GM23248 (cell line): ENCODE data around the gene DIP2C.

Experiments
- EZH2 ChIP-seq: fragments of 200-600 bp; sonication (generic); IDR thresholded peaks from 2 replicates; pipeline ENCODE4 v1.6.1; 2018; ENCODE audit warnings: antibody characterized with exemption, mild to moderate bottlenecking; ENCODE audit not compliant: insufficient read depth, poor library complexity, severe bottlenecking
- EZH2phosphoT487 ChIP-seq: fragments of 200-600 bp; sonication (generic); IDR thresholded peaks from 2 replicates; pipeline ENCODE4 v1.6.1; 2018; ENCODE audit warnings: antibody characterized with exemption, moderate library complexity, mild to moderate bottlenecking, low read depth; ENCODE audit not compliant: insufficient read depth

- TF ChIP-seq EZH2 = no peak
- no peak for TF ChIP-seq EZH2phosphoT487
Observed at GRCh38 chr10:283140-283479, 406.4 kb downstream of the DIP2C start.
